DOHH2 (cell line): ENCODE results near the gene PMAIP1.

Experiments used
- H3F3A ChIP-seq: fragments of 200-600 bp; sonication (generic), shearing (Covaris generic); 2 replicates; pipeline ENCODE4 v1.6.0; 2016; ENCODE audit warnings: antibody characterized with exemption, mild to moderate bottlenecking; ENCODE audit not compliant: control insufficient read depth, insufficient read depth
- H3K27ac ChIP-seq: fragments of 200-600 bp; sonication (generic); 2 replicates; pipeline ENCODE4 v1.5.1; 2014; ENCODE audit warnings: low read depth, mild to moderate bottlenecking, low read length, moderate library complexity
- H3K27me3 ChIP-seq: fragments of 200-600 bp; sonication (generic); 2 replicates; pipeline ENCODE4 v1.6.1; 2014; ENCODE audit warnings: mild to moderate bottlenecking, low read length, mixed read lengths; ENCODE audit not compliant: control insufficient read depth
- H3K36me3 ChIP-seq: fragments of 200-600 bp; sonication (generic); 2 replicates; pipeline ENCODE4 v1.6.1; 2014; ENCODE audit warnings: mild to moderate bottlenecking, low read length, moderate library complexity, mixed read lengths; ENCODE audit not compliant: control insufficient read depth
- H3K4me1 ChIP-seq: fragments of 200-600 bp; sonication (generic); 2 replicates; pipeline ENCODE4 v1.6.1; 2014; ENCODE audit warnings: mild to moderate bottlenecking, low read length, mixed read lengths; ENCODE audit not compliant: control insufficient read depth
- H3K4me2 ChIP-seq: fragments of 200-600 bp; sonication (generic); 2 replicates; pipeline ENCODE4 v1.6.0; 2014; ENCODE audit warnings: mild to moderate bottlenecking, low read length, moderate library complexity
- H3K4me3 ChIP-seq: fragments of 200-600 bp; sonication (generic); 2 replicates; pipeline ENCODE4 v1.5.1; 2014; ENCODE audit warnings: mild to moderate bottlenecking, low read length, mixed read lengths
- H3K79me2 ChIP-seq: fragments of 200-600 bp; sonication (generic); 2 replicates; pipeline ENCODE4 v1.6.1; 2014; ENCODE audit warnings: mild to moderate bottlenecking, low read length, mixed read lengths; ENCODE audit not compliant: control insufficient read depth
- H3K9me2 ChIP-seq: fragments of 200-600 bp; sonication (generic); replicated peaks from 2 replicates; pipeline ENCODE4 v1.6.1; 2014; ENCODE audit warnings: mild to moderate bottlenecking, low read length, mixed read lengths; ENCODE audit not compliant: control insufficient read depth
- H3K9me3 ChIP-seq: fragments of 200-600 bp; sonication (generic); 2 replicates; pipeline ENCODE4 v1.6.1; 2014; ENCODE audit warnings: antibody characterized with exemption, low read length, mixed read lengths; ENCODE audit not compliant: control insufficient read depth, insufficient read depth
- H4K20me1 ChIP-seq: fragments of 200-600 bp; sonication (generic); 2 replicates; pipeline ENCODE4 v1.6.0; 2014; ENCODE audit warnings: low read depth, mild to moderate bottlenecking, antibody characterized with exemption, low read length, moderate library complexity; ENCODE audit not compliant: control insufficient read depth, insufficient read depth
- CTCF ChIP-seq: fragments of 200-600 bp; sonication (generic); IDR thresholded peaks from one replicate; pipeline ENCODE4 v1.5.1; 2014; ENCODE audit warnings: antibody characterized with exemption, mild to moderate bottlenecking, low read depth, low read length; ENCODE audit not compliant: poor library complexity, severe bottlenecking
- EZH2phosphoT487 ChIP-seq: fragments of 200-600 bp; sonication (generic); IDR thresholded peaks from 2 replicates; pipeline ENCODE4 v1.6.1; 2017; ENCODE audit warnings: borderline replicate concordance, mild to moderate bottlenecking, antibody characterized with exemption, low read length, moderate library complexity, mixed read lengths

Gene PMAIP1

GRCh38 chr18:59928201-59928600 lies 28.4 kb downstream of the PMAIP1 start:
- Histone ChIP-seq H4K20me1 (no peaks in the 10 kb centered on the region), H3K79me2 (no peaks in the 10 kb centered on the region), H3K9me3 (no peaks in the 10 kb centered on the region), H3K27ac (no peak overlapping the region), H3K27me3 (no peaks in the 10 kb centered on the region), H3F3A (no peaks in the 10 kb centered on the region), H3K4me2 (no peak overlapping the region), H3K4me3 (no peak overlapping the region), H3K9me2 (no peaks in the 10 kb centered on the region), H3K4me1 (peaks cover 6% of the 10 kb centered on the region; the same call in 1 of the 2 replicates), H3K36me3 (no peaks in the 10 kb centered on the region)
- no peak for TF ChIP-seq CTCF
- no peak for TF ChIP-seq EZH2phosphoT487

- Histone ChIP-seq H4K20me1 (no peaks in the 10 kb centered on the region), H3K9me2 (no peaks in the 10 kb centered on the region), H3F3A (no peaks in the 10 kb centered on the region), H3K79me2 (no peaks in the 10 kb centered on the region), H3K4me2 (no peak overlapping the region), H3K9me3 (no peaks in the 10 kb centered on the region), H3K4me3 (no peak overlapping the region), H3K4me1 (peaks cover 6% of the 10 kb centered on the region; the same call in 1 of the 2 replicates), H3K27ac (no peak overlapping the region), H3K36me3 (no peaks in the 10 kb centered on the region), H3K27me3 (no peaks in the 10 kb centered on the region)
- TF ChIP-seq EZH2phosphoT487 (no peak), CTCF (no peak)
Observed at GRCh38 chr18:59929621-59930295, 30.0 kb downstream of the PMAIP1 start.

- no peaks in the 10 kb centered on the region for H3K36me3 ChIP-seq
- no peaks in the 10 kb centered on the region for H3K27me3 ChIP-seq
- H3K4me1 ChIP-seq = peaks cover 2% of the 10 kb centered on the region; the same call in 1 of the 2 replicates
Observed at GRCh38 chr18:59932401-59932800, 32.6 kb downstream of the PMAIP1 start.

More at GRCh38 chr18:59932401-59932800, 32.6 kb downstream of the PMAIP1 start:
- no peaks in the 10 kb centered on the region for H3K79me2 ChIP-seq
- no peaks in the 10 kb centered on the region for H4K20me1 ChIP-seq
- H3K9me2 ChIP-seq = no peaks in the 10 kb centered on the region
- no peak overlapping the region for H3K27ac ChIP-seq
- no peak overlapping the region for H3K4me3 ChIP-seq
- H3K9me3 ChIP-seq = no peaks in the 10 kb centered on the region
- TF ChIP-seq EZH2phosphoT487 = no peak
- no peak for TF ChIP-seq CTCF
- H3K4me2 ChIP-seq = no peak overlapping the region
- H3F3A ChIP-seq = no peaks in the 10 kb centered on the region
